Esophagus (tissue), 2 donors: ENCODE results near the gene POFUT2. TPM values are rescaled to one million over a fixed set of nuclear protein-coding genes. Genes with fewer than 3 reads are reported as not detected.

Experiments
- H3K27ac ChIP-seq, 2 donors: one replicate each; pipeline ENCODE4 v1.5.1; 2013; ENCODE audit warnings: low read depth in 2 of 2, mild to moderate bottlenecking in 2 of 2, inconsistent platforms in 1 of 2, low read length in 1 of 2, moderate library complexity in 1 of 2
- H3K27me3 ChIP-seq, 2 donors: one replicate each; pipeline ENCODE4 v1.6.1; 2013; ENCODE audit warnings: low read length in 2 of 2, control low read depth in 1 of 2, mild to moderate bottlenecking in 1 of 2; ENCODE audit not compliant: insufficient read depth in 2 of 2, control insufficient read depth in 1 of 2
- H3K36me3 ChIP-seq, 2 donors: one replicate each; pipeline ENCODE4 v1.6.1; 2013; ENCODE audit warnings: low read length in 1 of 2; ENCODE audit not compliant: control insufficient read depth in 2 of 2, insufficient read depth in 2 of 2
- H3K4me1 ChIP-seq, 2 donors: one replicate each; pipeline ENCODE4 v1.6.1; 2013; ENCODE audit warnings: low read length in 1 of 2; ENCODE audit not compliant: control insufficient read depth in 2 of 2, insufficient read depth in 2 of 2
- H3K4me3 ChIP-seq, 2 donors: one replicate each; pipeline ENCODE4 v1.5.1; 2013; ENCODE audit warnings: low read length in 2 of 2, mild to moderate bottlenecking in 2 of 2, low read depth in 1 of 2, moderate library complexity in 1 of 2
- H3K9me3 ChIP-seq, 2 donors: one replicate each; pipeline ENCODE4 v1.6.1; 2013; ENCODE audit warnings: mild to moderate bottlenecking in 2 of 2, low read depth in 1 of 2, low read length in 1 of 2, moderate library complexity in 1 of 2; ENCODE audit not compliant: control insufficient read depth in 2 of 2, insufficient read depth in 1 of 2
- WGBS, 2 donors: extraction: QIAGEN DNeasy Blood & Tissue Kit; methylation state at CpG; one replicate each; pipeline ENCODE4 v1.1.7; 2013; 5-methylcytosine and 5-hydroxymethylcytosine counted together
- polyA plus RNA-seq, 2 donors: library from polyadenylated mRNA; stranded (reverse); fragments of 200-250 nt; gene quantifications; one replicate each; pipeline ENCODE4 v1.2.3, GENCODE V29; 2013
- donor health status: healthy with polysubstance abuse.
- donor health status: Bipolar disorder and iron deficiency.

POFUT2 gene
- polyA plus RNA-seq, 2 donors = 6.4 to 13.3 TPM

GRCh38 chr21:45278156-45278911 is 9.4 kb downstream of the POFUT2 start:
- H3K4me3 ChIP-seq = no peak overlapping the region
- no peaks in the 10 kb centered on the region for H3K27me3 ChIP-seq
- 88 to 93% methylated on average over 27 of the region's 27 CpGs for WGBS, 2 donors
- H3K36me3 ChIP-seq = peaks cover 18 to 43% of the 10 kb centered on the region in 2 donors
- no peaks in the 10 kb centered on the region for H3K9me3 ChIP-seq
- H3K4me1 ChIP-seq = no peaks in the 10 kb centered on the region
- H3K27ac ChIP-seq = no peak overlapping the region

GRCh38 chr21:45277101-45278045 is 10.3 kb downstream of the POFUT2 start:
- H3K27ac ChIP-seq = no peak overlapping the region
- H3K27me3 ChIP-seq = no peaks in the 10 kb centered on the region
- 93 to 96% methylated on average over 48 of the region's 48 CpGs for WGBS, 2 donors
- no peaks in the 10 kb centered on the region for H3K9me3 ChIP-seq
- no peaks in the 10 kb centered on the region for H3K4me1 ChIP-seq
- peaks cover 18 to 39% of the 10 kb centered on the region in 2 donors for H3K36me3 ChIP-seq
- no peak overlapping the region for H3K4me3 ChIP-seq

GRCh38 chr21:45276596-45276995 is 11.1 kb downstream of the POFUT2 start:
- Histone ChIP-seq H3K27ac (no peak overlapping the region), H3K9me3 (no peaks in the 10 kb centered on the region), H3K4me3 (no peak overlapping the region), H3K36me3 (peaks cover 14 to 35% of the 10 kb centered on the region in 2 donors), H3K27me3 (no peaks in the 10 kb centered on the region), H3K4me1 (no peaks in the 10 kb centered on the region)
- WGBS, 2 donors = 92 to 93% methylated on average over 19 of the region's 19 CpGs

- WGBS, 2 donors = 94 to 97% methylated on average over 13 of the region's 13 CpGs
- Histone ChIP-seq H3K4me3 (no peak overlapping the region), H3K27ac (no peak overlapping the region), H3K4me1 (no peaks in the 10 kb centered on the region), H3K27me3 (no peaks in the 10 kb centered on the region), H3K36me3 (peaks cover 6 to 23% of the 10 kb centered on the region in 2 donors), H3K9me3 (no peaks in the 10 kb centered on the region)
Observed at GRCh38 chr21:45270306-45270821, 17.3 kb downstream of the POFUT2 start.

GRCh38 chr21:45269861-45270260 is 17.8 kb downstream of the POFUT2 start:
- no peaks in the 10 kb centered on the region for H3K4me1 ChIP-seq
- peaks cover 6 to 28% of the 10 kb centered on the region in 2 donors for H3K36me3 ChIP-seq
- H3K27me3 ChIP-seq = no peaks in the 10 kb centered on the region
- H3K4me3 ChIP-seq = no peak overlapping the region
- no peaks in the 10 kb centered on the region for H3K9me3 ChIP-seq
- 96 to 97% methylated on average over 13 of the region's 13 CpGs for WGBS, 2 donors
- H3K27ac ChIP-seq = no peak overlapping the region

GRCh38 chr21:45267390-45267760 is 20.3 kb downstream of the POFUT2 start:
- Histone ChIP-seq H3K27me3 (no peaks in the 10 kb centered on the region), H3K4me3 (no peak overlapping the region), H3K4me1 (no peaks in the 10 kb centered on the region), H3K9me3 (no peaks in the 10 kb centered on the region), H3K27ac (no peak overlapping the region), H3K36me3 (peaks cover 12 to 39% of the 10 kb centered on the region in 2 donors)
- WGBS, 2 donors = 94 to 95% methylated on average over 16 of the region's 16 CpGs

GRCh38 chr21:45266518-45267389 is 20.9 kb downstream of the POFUT2 start:
- no peaks in the 10 kb centered on the region for H3K27me3 ChIP-seq
- no peak overlapping the region for H3K4me3 ChIP-seq
- peaks cover 12 to 39% of the 10 kb centered on the region in 2 donors for H3K36me3 ChIP-seq
- no peaks in the 10 kb centered on the region for H3K9me3 ChIP-seq
- H3K4me1 ChIP-seq = no peaks in the 10 kb centered on the region
- no peak overlapping the region for H3K27ac ChIP-seq
- 89 to 90% methylated on average over 41 of the region's 41 CpGs for WGBS, 2 donors

- H3K27me3 ChIP-seq = no peaks in the 10 kb centered on the region
- peaks cover 12 to 39% of the 10 kb centered on the region in 2 donors for H3K36me3 ChIP-seq
- H3K4me3 ChIP-seq = no peak overlapping the region
- no peaks in the 10 kb centered on the region for H3K4me1 ChIP-seq
- no peaks in the 10 kb centered on the region for H3K9me3 ChIP-seq
- whole genome bisulfite sequencing, 2 donors = 93 to 96% methylated on average over 36 of the region's 36 CpGs
- no peak overlapping the region for H3K27ac ChIP-seq
Observed at GRCh38 chr21:45265721-45266517, 21.8 kb downstream of the POFUT2 start.
